B cell (primary cell): ENCODE results near the gene TMEM119.

Experiments
- CTCF ChIP-seq: fragments of 200-600 bp; IDR thresholded peaks from one replicate; pipeline ENCODE4 v1.8.0; 2022; ENCODE audit warnings: antibody characterized with exemption, mild to moderate bottlenecking
- EZH2 ChIP-seq: IDR thresholded peaks from 2 replicates; pipeline ENCODE4 v1.6.1; 2012; ENCODE audit warnings: borderline replicate concordance, low read depth, mild to moderate bottlenecking, moderate library complexity, low read length; ENCODE audit not compliant: insufficient read depth, poor library complexity, severe bottlenecking

GRCh38 chr12:108565146-108565545 is 32.7 kb downstream of the TMEM119 start:
- TF ChIP-seq CTCF (no peak), EZH2 (no peak)
